IMR-90 (cell line): ENCODE data around the gene DGLUCY. TPM values are rescaled to one million over a fixed set of nuclear protein-coding genes. Genes with fewer than 3 reads are reported as not detected.

Experiments used
- ATAC-seq: fragments of 200-7000 bp; cut with Tn5 transposase; 2 replicates; pipeline ENCODE4 v1.9.1; 2020; ENCODE audit warnings: low read depth, mild to moderate bottlenecking, moderate library complexity
- BruUV-seq: library from RNA; stranded (reverse); fragments of 400-500 nt; replicated peaks from 2 replicates; lab custom pipeline; 2021; lab: Mats Ljungman, UMichigan
- CTCF ChIA-PET: fragments of 300-600 bp; formaldehyde crosslinking; extraction: SDS; loops from one replicate; lab custom pipeline; 2021; ENCODE audit warnings: antibody characterized with exemption; lab: Yijun Ruan, JAX
- POLR2A ChIA-PET: fragments of 300-600 bp; sonication (Branson Sonifier 250); formaldehyde crosslinking; loops from one replicate; lab custom pipeline; 2022; ENCODE audit warnings: antibody characterized with exemption; ENCODE audit not compliant: unreplicated experiment; lab: Charles Lee
- DNase-seq: peaks from one replicate; pipeline ENCODE4 v3.0.0; 2013
- H2AFZ ChIP-seq: replicated peaks from 2 replicates; pipeline ENCODE3; 2013; ENCODE audit warnings: low read length, mild to moderate bottlenecking; ENCODE audit not compliant: poor library complexity
- H2AK5ac ChIP-seq: 2 replicates; pipeline ENCODE4 v1.6.1; 2013; ENCODE audit warnings: low read depth, low read length, inconsistent platforms
- H2AK9ac ChIP-seq: replicated peaks from 2 replicates; pipeline ENCODE3; 2013; ENCODE audit warnings: mild to moderate bottlenecking, low read depth, low read length, moderate library complexity; ENCODE audit not compliant: poor library complexity
- H2BK120ac ChIP-seq: 2 replicates; pipeline ENCODE4 v1.6.1; 2013; ENCODE audit warnings: low read depth, low read length, inconsistent platforms
- H2BK15ac ChIP-seq: 3 replicates; pipeline ENCODE4 v1.6.1; 2013; ENCODE audit warnings: low read depth, low read length, inconsistent platforms
- H2BK20ac ChIP-seq: 2 replicates; pipeline ENCODE4 v1.6.1; 2013; ENCODE audit warnings: low read depth, mild to moderate bottlenecking, inconsistent platforms, low read length, moderate library complexity
- H2BK5ac ChIP-seq: 2 replicates; pipeline ENCODE4 v1.6.1; 2013; ENCODE audit warnings: mild to moderate bottlenecking, low read depth, low read length, inconsistent platforms; ENCODE audit not compliant: poor library complexity, severe bottlenecking
- H3K14ac ChIP-seq: replicated peaks from 2 replicates; pipeline ENCODE4 v1.6.1; 2013; ENCODE audit warnings: low read depth, low read length, inconsistent platforms
- H3K18ac ChIP-seq: 2 replicates; pipeline ENCODE4 v1.6.1; 2013; ENCODE audit warnings: low read depth, low read length, control low read depth
- H3K23ac ChIP-seq: 2 replicates; pipeline ENCODE4 v1.6.1; 2013; ENCODE audit warnings: low read depth, low read length, inconsistent platforms
- H3K27ac ChIP-seq: 2 replicates; pipeline ENCODE4 v1.5.1; 2013; ENCODE audit warnings: mild to moderate bottlenecking, control low read depth, low read length; ENCODE audit not compliant: insufficient read depth
- H3K27me3 ChIP-seq: 2 replicates; pipeline ENCODE4 v1.6.1; 2013; ENCODE audit warnings: low read length; ENCODE audit not compliant: control insufficient read depth, insufficient read depth
- H3K36me3 ChIP-seq: 2 replicates; pipeline ENCODE4 v1.6.1; 2013; ENCODE audit warnings: low read length, mixed read lengths; ENCODE audit not compliant: control insufficient read depth, insufficient read depth
- H3K4ac ChIP-seq: 2 replicates; pipeline ENCODE4 v1.6.1; 2013; ENCODE audit warnings: low read depth, low read length, inconsistent platforms
- H3K4me1 ChIP-seq: 2 replicates; pipeline ENCODE4 v1.6.1; 2013; ENCODE audit warnings: low read length, mixed read lengths; ENCODE audit not compliant: control insufficient read depth, insufficient read depth
- H3K4me2 ChIP-seq: 2 replicates; pipeline ENCODE4 v1.6.1; 2013; ENCODE audit warnings: low read depth, mild to moderate bottlenecking, control low read depth, low read length, moderate library complexity
- H3K4me3 ChIP-seq: 2 replicates; pipeline ENCODE4 v1.5.1; 2013; ENCODE audit warnings: low read depth, mild to moderate bottlenecking, control low read depth, low read length, moderate library complexity; ENCODE audit not compliant: insufficient read depth
- H3K56ac ChIP-seq: 2 replicates; pipeline ENCODE4 v1.6.1; 2013; ENCODE audit warnings: low read length, inconsistent platforms; ENCODE audit not compliant: insufficient read depth; ENCODE audit errors: extremely low read depth
- H3K79me1 ChIP-seq, 2 experiments: 2 replicates each; pipeline ENCODE4 v1.6.1; 2013; ENCODE audit warnings: low read length in 2 of 2, inconsistent platforms in 1 of 2, low read depth in 1 of 2
- H3K9ac ChIP-seq: 2 replicates; pipeline ENCODE4 v1.6.1; 2013; ENCODE audit warnings: low read depth, low read length, control low read depth
- H3K9me1 ChIP-seq: 2 replicates; pipeline ENCODE4 v1.6.1; 2013; ENCODE audit warnings: low read length, inconsistent platforms; ENCODE audit not compliant: insufficient read depth
- H3K9me3 ChIP-seq: 2 replicates; pipeline ENCODE4 v1.6.1; 2013; ENCODE audit warnings: low read length; ENCODE audit not compliant: control insufficient read depth, insufficient read depth
- H4K20me1 ChIP-seq: 2 replicates; pipeline ENCODE4 v1.6.1; 2013; ENCODE audit warnings: low read length, inconsistent platforms; ENCODE audit not compliant: insufficient read depth
- H4K5ac ChIP-seq: 2 replicates; pipeline ENCODE4 v1.6.1; 2013; ENCODE audit warnings: mild to moderate bottlenecking, low read depth, low read length, control low read depth
- H4K8ac ChIP-seq, 2 experiments: 2 replicates each; pipeline ENCODE4 v1.6.1; 2013; ENCODE audit warnings: low read depth in 2 of 2, low read length in 2 of 2, control low read depth in 1 of 2, inconsistent platforms in 1 of 2
- H4K91ac ChIP-seq: 2 replicates; pipeline ENCODE4 v1.6.1; 2013; ENCODE audit warnings: low read depth, low read length, inconsistent platforms; ENCODE audit not compliant: insufficient read depth
- CEBPB ChIP-seq: IDR thresholded peaks from 2 replicates; pipeline ENCODE4 v1.6.1; 2012; ENCODE audit warnings: low read depth, low read length, improper control_type of control experiment
- FOS ChIP-seq: fragments of 150-350 bp; IDR thresholded peaks from 2 replicates; pipeline ENCODE4 v1.6.1; 2016; ENCODE audit warnings: low read depth, low read length
- MAFK ChIP-seq: IDR thresholded peaks from 2 replicates; pipeline ENCODE4 v1.6.1; 2012; ENCODE audit warnings: low read depth, low read length, improper control_type of control experiment
- MAZ ChIP-seq: IDR thresholded peaks from 2 replicates; pipeline ENCODE4 v1.6.1; 2012; ENCODE audit warnings: low read depth, mild to moderate bottlenecking, low read length, improper control_type of control experiment, moderate library complexity, borderline replicate concordance
- NFE2L2 ChIP-seq: fragments of 150-350 bp; IDR thresholded peaks from 2 replicates; pipeline ENCODE4 v1.6.1; 2016; ENCODE audit warnings: low read depth, mild to moderate bottlenecking, low read length
- RFX5 ChIP-seq: IDR thresholded peaks from 2 replicates; pipeline ENCODE4 v1.8.0; 2012; ENCODE audit warnings: low read depth, mild to moderate bottlenecking, low read length, moderate library complexity
- WGBS, 2 experiments: methylation state at CpG; one replicate each; pipeline versions ENCODE4 v1.1.5 to v1.1.7; 2013; ENCODE audit warnings: missing lambda C conversion rate in 2 of 2; ENCODE audit not compliant: insufficient read length in 1 of 2; ENCODE audit errors: extremely low coverage in 2 of 2; 5-methylcytosine and 5-hydroxymethylcytosine counted together
- dilution Hi-C: fragments of 300-500 bp; cut with HindIII; formaldehyde crosslinking; loops from one replicate; pipeline ENCODE4 v1.14.3; 2018; ENCODE audit warnings: low sequenced_read_pairs; ENCODE audit not compliant: unreplicated experiment
- in situ Hi-C: fragments of 300-500 bp; cut with MboI; formaldehyde crosslinking; loops from 3 replicates; pipeline ENCODE4 v1.14.3; 2019; ENCODE audit warnings: low sequenced_read_pairs, inconsistent platforms, mixed read lengths
- intact Hi-C: fragments of 100-400 bp; cut with micrococcal nuclease; formaldehyde crosslinking; loops from 2 replicates; pipeline ENCODE4 v1.10.0; 2022
- polyA plus RNA-seq, 3 experiments: library from polyadenylated mRNA; depleted of rRNA; stranded (reverse); fragments of >200 nt; gene quantifications; 2 replicates each; pipeline ENCODE4 v1.2.3, GENCODE V29; 2012; ENCODE audit warnings: low replicate concordance in 1 of 3
- total RNA-seq: library from RNA; depleted of rRNA; stranded (reverse); fragments of >200 nt; gene quantifications from 2 replicates; pipeline ENCODE4 v1.2.3, GENCODE V29; 2012

The DGLUCY gene
- total and polyA plus RNA-seq, 2 of the 4 experiments (the other 2 are of a cell fraction), result 8.5 to 13.3 TPM

GRCh38 chr14:91264151-91265150, 150.6 kb downstream of the DGLUCY start:
- in situ Hi-C loops, result no loop called here
- H2BK120ac ChIP-seq, result no peak overlapping the region
- BruUV-seq, result no TSS peak
- 18% methylated on average over 29 of the region's 69 CpGs; no CpG with 5 or more reads in 1 of the 2 experiments for WGBS, 2 experiments
- peaks cover 33% of the 10 kb centered on the region for H3K27me3 ChIP-seq
- POLR2A ChIA-PET, result no interaction called here
- H3K9me3 ChIP-seq, result peaks cover 3% of the 10 kb centered on the region; the same call in 1 of the 2 replicates
- no peaks in the 10 kb centered on the region for H4K20me1 ChIP-seq
- no peak overlapping the region for H2BK20ac ChIP-seq
- peak overlapping the region; percentile 19; the same call in 1 of the 2 replicates for H3K4me3 ChIP-seq
- no peaks in the 10 kb centered on the region; the same call in 1 of the 2 replicates for H3K4me1 ChIP-seq
- H3K27ac ChIP-seq, result no peak overlapping the region
- H3K56ac ChIP-seq, result no peak overlapping the region
- no peak overlapping the region for H3K4ac ChIP-seq
- no peak overlapping the region for H2AK9ac ChIP-seq
- H3K4me2 ChIP-seq, result peak overlapping the region; percentile 53; the same call in 1 of the 2 replicates
- H4K91ac ChIP-seq, result no peak overlapping the region
- H3K9me1 ChIP-seq, result no peaks in the 10 kb centered on the region
- no peak overlapping the region; the same call in 1 of the 2 replicates for H2AK5ac ChIP-seq
- CTCF ChIA-PET, result interaction anchor here (0.6 kb wide), 1 partner anchor 1980 kb away, joined by 3 read pairs; no protein-coding TSS in a partner anchor
- DNase-seq (no peak), ATAC-seq (peak; percentile 65)
- TF ChIP-seq FOS (no peak), CEBPB (no peak), MAZ (no peak), MAFK (no peak), NFE2L2 (no peak), RFX5 (no peak)
- dilution Hi-C loops, result no loop called here
- no peak overlapping the region for H2BK5ac ChIP-seq
- no peak overlapping the region for H3K14ac ChIP-seq
- no peak overlapping the region for H3K18ac ChIP-seq
- H3K23ac ChIP-seq, result no peak overlapping the region
- no peak overlapping the region for H4K8ac ChIP-seq
- intact Hi-C loops, result no loop called here
- no peaks in the 10 kb centered on the region for H3K36me3 ChIP-seq
- H2AFZ ChIP-seq, result peak overlapping the region; percentile 82
- H4K5ac ChIP-seq, result no peak overlapping the region
- no peak overlapping the region for H2BK15ac ChIP-seq
- no peaks in the 10 kb centered on the region for H3K79me1 ChIP-seq
- no peak overlapping the region for H3K9ac ChIP-seq
